HG03565 (cell line): ENCODE measurements around the gene PRSS53.
A peak's percentile ranks its signal among the peaks of the same experiment; 100 is the strongest.
"Not testable (repeated sequence)": the region's sequence is repeated elsewhere in the genome, so short reads cannot be mapped to it uniquely, and the experiment has no call there.

Source experiments
- ATAC-seq: cut with Tn5 transposase; IDR thresholded peaks from one replicate; pipeline ENCODE4 v1.9.1; 2021; ENCODE audit warnings: mild to moderate bottlenecking, moderate library complexity; ENCODE audit not compliant: unreplicated experiment

The PRSS53 gene

GRCh38 chr16:31118223-31119155 lies 29.7 kb upstream of the PRSS53 start:
- ATAC-seq: no peak

GRCh38 chr16:31117384-31118222 lies 28.9 kb upstream of the PRSS53 start, which contains the start of gene KAT8:
Gene KAT8 (plus strand): TSS chr16:31117664. CDS start chr16:31117682, 18 bp downstream.
- ATAC-seq: peak; percentile 73

GRCh38 chr16:31114468-31114867 lies 25.7 kb upstream of the PRSS53 start:
- ATAC-seq: no peak

- ATAC-seq: no peak
These were observed 24.7 kb upstream of the PRSS53 start for GRCh38 chr16:31113121-31114120.

GRCh38 chr16:31112711-31113110 lies 24.0 kb upstream of the PRSS53 start:
- ATAC-seq: no peak

- no peak for ATAC-seq
These were observed 23.2 kb upstream of the PRSS53 start for GRCh38 chr16:31111881-31112466.

- ATAC-seq: no peak
These were observed 21.6 kb upstream of the PRSS53 start for GRCh38 chr16:31110106-31111034.

GRCh38 chr16:31109622-31110021 lies 20.9 kb upstream of the PRSS53 start:
- no peak for ATAC-seq

GRCh38 chr16:31108794-31109558 lies 20.2 kb upstream of the PRSS53 start:
- ATAC-seq: no peak

GRCh38 chr16:31108035-31108793 lies 19.5 kb upstream of the PRSS53 start, which contains the start of gene BCKDK:
Gene BCKDK (plus strand): TSS chr16:31108386. CDS start chr16:31109224, 838 bp downstream.
- peak; percentile 77 for ATAC-seq

- peak; percentile 36 for ATAC-seq
These were observed 18.7 kb upstream of the PRSS53 start for GRCh38 chr16:31107465-31107867.

GRCh38 chr16:31106509-31107464 lies 18.0 kb upstream of the PRSS53 start:
- ATAC-seq: no peak

- ATAC-seq: peak; percentile 31
These were observed 17.0 kb upstream of the PRSS53 start for GRCh38 chr16:31105677-31106213.

GRCh38 chr16:31100876-31101641 lies 12.3 kb upstream of the PRSS53 start:
- not testable (repeated sequence) for ATAC-seq
